Glutamatergic neuron (in vitro differentiated cells): ENCODE measurements around the gene BCAP31. TPM values are rescaled to one million over a fixed set of nuclear protein-coding genes. Genes with fewer than 3 reads are reported as not detected.
A peak's percentile ranks its signal among the peaks of the same experiment; 100 is the strongest.
"Not testable (repeated sequence)": the region's sequence is repeated elsewhere in the genome, so short reads cannot be mapped to it uniquely, and the experiment has no call there.

Source experiments
- DNase-seq: peaks from one replicate; pipeline ENCODE4 v3.0.0; 2022
- H3K27ac Mint-ChIP-seq: one replicate; pipeline ENCODE4 v1.8.0; 2020; ENCODE audit warnings: mild to moderate bottlenecking, mixed read lengths, inconsistent platforms; ENCODE audit not compliant: unreplicated experiment
- H3K27me3 Mint-ChIP-seq: one replicate; pipeline ENCODE4 v1.8.0; 2020; ENCODE audit warnings: mild to moderate bottlenecking, moderate library complexity, mixed read lengths, inconsistent platforms; ENCODE audit not compliant: unreplicated experiment
- H3K36me3 Mint-ChIP-seq: one replicate; pipeline ENCODE4 v1.8.0; 2020; ENCODE audit warnings: mild to moderate bottlenecking, mixed read lengths, inconsistent platforms; ENCODE audit not compliant: unreplicated experiment
- H3K4me1 Mint-ChIP-seq: one replicate; pipeline ENCODE4 v1.8.0; 2020; ENCODE audit warnings: mild to moderate bottlenecking, low read depth, mixed read lengths, inconsistent platforms; ENCODE audit not compliant: unreplicated experiment
- H3K4me3 Mint-ChIP-seq: one replicate; pipeline ENCODE4 v1.8.0; 2020; ENCODE audit warnings: mild to moderate bottlenecking, mixed read lengths, inconsistent platforms; ENCODE audit not compliant: unreplicated experiment
- H3K9me3 Mint-ChIP-seq: one replicate; pipeline ENCODE4 v1.8.0; 2020; ENCODE audit warnings: mild to moderate bottlenecking, moderate library complexity, mixed read lengths, inconsistent platforms; ENCODE audit not compliant: unreplicated experiment
- total RNA-seq: library from RNA; stranded (reverse); fragmentation: NEBNext Ultra II Directional; extraction: Animal tissue kit (Norgen Biotek cat#: 25700); gene quantifications from one replicate; pipeline ENCODE4 v1.2.1, GENCODE V29; 2021; ENCODE audit not compliant: unreplicated experiment
- TF ChIP-seq, protein P1 (sequence below): fragments of 200-600 bp; sonication (generic); IDR thresholded peaks from one replicate; pipeline ENCODE4 v1.5.0; 2021; ENCODE audit not compliant: partially characterized antibody, unreplicated experiment

Gene BCAP31
- total RNA-seq, 1 donor from 2014 or later: 155 TPM

- H3K4me1 Mint-ChIP-seq: peaks cover 6% of the 10 kb centered on the region
- no peak overlapping the region for H3K27ac Mint-ChIP-seq
- no peak overlapping the region for H3K4me3 Mint-ChIP-seq
- peaks cover 4% of the 10 kb centered on the region for H3K9me3 Mint-ChIP-seq
- peaks cover 16% of the 10 kb centered on the region for H3K36me3 Mint-ChIP-seq
- H3K27me3 Mint-ChIP-seq: peaks cover 5% of the 10 kb centered on the region
- no peak for DNase-seq
- TF ChIP-seq, protein P1, sequence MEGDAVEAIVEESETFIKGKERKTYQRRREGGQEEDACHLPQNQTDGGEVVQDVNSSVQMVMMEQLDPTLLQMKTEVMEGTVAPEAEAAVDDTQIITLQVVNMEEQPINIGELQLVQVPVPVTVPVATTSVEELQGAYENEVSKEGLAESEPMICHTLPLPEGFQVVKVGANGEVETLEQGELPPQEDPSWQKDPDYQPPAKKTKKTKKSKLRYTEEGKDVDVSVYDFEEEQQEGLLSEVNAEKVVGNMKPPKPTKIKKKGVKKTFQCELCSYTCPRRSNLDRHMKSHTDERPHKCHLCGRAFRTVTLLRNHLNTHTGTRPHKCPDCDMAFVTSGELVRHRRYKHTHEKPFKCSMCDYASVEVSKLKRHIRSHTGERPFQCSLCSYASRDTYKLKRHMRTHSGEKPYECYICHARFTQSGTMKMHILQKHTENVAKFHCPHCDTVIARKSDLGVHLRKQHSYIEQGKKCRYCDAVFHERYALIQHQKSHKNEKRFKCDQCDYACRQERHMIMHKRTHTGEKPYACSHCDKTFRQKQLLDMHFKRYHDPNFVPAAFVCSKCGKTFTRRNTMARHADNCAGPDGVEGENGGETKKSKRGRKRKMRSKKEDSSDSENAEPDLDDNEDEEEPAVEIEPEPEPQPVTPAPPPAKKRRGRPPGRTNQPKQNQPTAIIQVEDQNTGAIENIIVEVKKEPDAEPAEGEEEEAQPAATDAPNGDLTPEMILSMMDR: no peak
Measured at GRCh38 chrX:153731117-153731844, 7.1 kb upstream of the BCAP31 start.

GRCh38 chrX:153730115-153730514, 5.9 kb upstream of the BCAP31 start:
- H3K4me1 Mint-ChIP-seq, DNase-seq, H3K4me3 Mint-ChIP-seq, H3K27me3 Mint-ChIP-seq, H3K36me3 Mint-ChIP-seq, H3K27ac Mint-ChIP-seq, H3K9me3 Mint-ChIP-seq: not testable (repeated sequence)

GRCh38 chrX:153728951-153729631, 4.9 kb upstream of the BCAP31 start:
- no peaks in the 10 kb centered on the region for H3K27me3 Mint-ChIP-seq
- H3K27ac Mint-ChIP-seq: no peak overlapping the region
- peaks cover 6% of the 10 kb centered on the region for H3K4me1 Mint-ChIP-seq
- peaks cover 4% of the 10 kb centered on the region for H3K9me3 Mint-ChIP-seq
- DNase-seq: no peak
- H3K4me3 Mint-ChIP-seq: no peak overlapping the region
- peaks cover 9% of the 10 kb centered on the region for H3K36me3 Mint-ChIP-seq
- TF ChIP-seq, protein P1: no peak

DNA sequence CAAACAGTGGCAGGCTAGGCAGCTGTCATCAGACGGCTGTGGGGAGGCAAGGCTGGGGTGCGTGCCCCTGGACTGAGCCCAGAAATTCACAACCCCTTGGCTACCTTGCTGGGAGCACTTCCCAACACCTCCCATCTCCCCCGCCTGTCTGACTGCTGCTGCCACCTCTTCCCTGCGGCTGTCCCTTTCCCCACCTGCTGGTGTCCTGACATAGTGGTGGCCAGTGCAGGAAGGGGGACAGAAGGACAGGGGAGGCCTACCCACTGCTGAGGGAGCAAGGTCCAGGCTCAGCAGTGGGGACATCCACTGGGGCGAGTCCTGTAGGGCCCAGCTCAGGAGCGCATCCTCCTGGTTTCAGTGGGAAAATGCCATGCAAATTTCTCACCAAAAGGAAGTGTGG, 3.9 kb upstream of the BCAP31 start:
- H3K9me3 Mint-ChIP-seq: peaks cover 4% of the 10 kb centered on the region
- peaks cover 9% of the 10 kb centered on the region for H3K36me3 Mint-ChIP-seq
- TF ChIP-seq, protein P1: no peak
- H3K4me3 Mint-ChIP-seq: peak overlapping the region; percentile 70
- no peak overlapping the region for H3K27ac Mint-ChIP-seq
- DNase-seq: no peak
- peaks cover 6% of the 10 kb centered on the region for H3K4me1 Mint-ChIP-seq
- H3K27me3 Mint-ChIP-seq: no peaks in the 10 kb centered on the region

GRCh38 chrX:153727123-153727931, 3.1 kb upstream of the BCAP31 start:
- Mint-ChIP-seq H3K36me3 (peaks cover 9% of the 10 kb centered on the region), H3K27ac (no peak overlapping the region), H3K27me3 (no peaks in the 10 kb centered on the region), H3K4me1 (peaks cover 6% of the 10 kb centered on the region), H3K9me3 (peaks cover 5% of the 10 kb centered on the region), H3K4me3 (peak overlapping the region; percentile 70)
- TF ChIP-seq, protein P1: no peak
- DNase-seq: no peak
